Effector memory CD4-positive, alpha-beta T cell (primary cell): ENCODE measurements around the gene MCM7.

Source experiments
- DNase-seq, 3 donors: peaks; one replicate each; pipeline ENCODE4 v3.0.0-alpha.2; 2020
- H3K27ac ChIP-seq: 2 replicates; pipeline ENCODE4 v1.7.0; 2013; ENCODE audit warnings: mild to moderate bottlenecking, low read length, moderate library complexity; ENCODE audit not compliant: insufficient read depth, poor library complexity, severe bottlenecking
- H3K27me3 ChIP-seq: replicated peaks from 2 replicates; pipeline ENCODE4 v1.7.0; 2013; ENCODE audit warnings: mild to moderate bottlenecking, low read length; ENCODE audit not compliant: insufficient read depth, control insufficient read depth, poor library complexity, severe bottlenecking
- H3K36me3 ChIP-seq: 2 replicates; pipeline ENCODE4 v1.7.0; 2013; ENCODE audit warnings: mild to moderate bottlenecking, low read length, moderate library complexity; ENCODE audit not compliant: control insufficient read depth, insufficient read depth
- H3K4me1 ChIP-seq: 2 replicates; pipeline ENCODE4 v1.7.0; 2013; ENCODE audit warnings: low read length, mild to moderate bottlenecking; ENCODE audit not compliant: control insufficient read depth, insufficient read depth, poor library complexity, severe bottlenecking
- H3K4me3 ChIP-seq: 2 replicates; pipeline ENCODE4 v1.7.0; 2013; ENCODE audit warnings: low read length, low read depth, mild to moderate bottlenecking; ENCODE audit not compliant: insufficient read depth, poor library complexity, severe bottlenecking
- H3K9me3 ChIP-seq: 2 replicates; pipeline ENCODE4 v1.7.0; 2013; ENCODE audit warnings: mild to moderate bottlenecking, low read length, moderate library complexity; ENCODE audit not compliant: control insufficient read depth

Gene MCM7

GRCh38 chr7:100088095-100088620 is 13.0 kb downstream of the MCM7 start:
- H3K4me3 ChIP-seq = peak overlapping the region; percentile 71
- H3K36me3 ChIP-seq = peaks cover 29% of the 10 kb centered on the region
- H3K9me3 ChIP-seq = no peaks in the 10 kb centered on the region
- no peaks in the 10 kb centered on the region for H3K27me3 ChIP-seq
- H3K4me1 ChIP-seq = peaks cover 6% of the 10 kb centered on the region
- DNase-seq = no peak
- H3K27ac ChIP-seq = peak overlapping the region; percentile 78

GRCh38 chr7:100087055-100087750 is 14.0 kb downstream of the MCM7 start:
- Histone ChIP-seq H3K4me3 (no peak overlapping the region), H3K27ac (no peak overlapping the region), H3K27me3 (no peaks in the 10 kb centered on the region), H3K9me3 (no peaks in the 10 kb centered on the region), H3K36me3 (peaks cover 19% of the 10 kb centered on the region), H3K4me1 (peaks cover 13% of the 10 kb centered on the region)
- no peak for DNase-seq

GRCh38 chr7:100085515-100085914 is 15.7 kb downstream of the MCM7 start:
- no peak overlapping the region for H3K27ac ChIP-seq
- peaks cover 3% of the 10 kb centered on the region for H3K36me3 ChIP-seq
- H3K27me3 ChIP-seq = no peaks in the 10 kb centered on the region
- DNase-seq = no peak
- H3K9me3 ChIP-seq = no peaks in the 10 kb centered on the region
- no peak overlapping the region for H3K4me3 ChIP-seq
- peaks cover 18% of the 10 kb centered on the region for H3K4me1 ChIP-seq

GRCh38 chr7:100082978-100083377 is 18.2 kb downstream of the MCM7 start:
- peaks cover 10% of the 10 kb centered on the region for H3K36me3 ChIP-seq
- H3K4me1 ChIP-seq = peaks cover 14% of the 10 kb centered on the region
- H3K9me3 ChIP-seq = no peaks in the 10 kb centered on the region
- H3K27me3 ChIP-seq = no peaks in the 10 kb centered on the region
- no peak overlapping the region for H3K27ac ChIP-seq
- no peak for DNase-seq
- H3K4me3 ChIP-seq = no peak overlapping the region

- peak; percentile 94 to 97 (median 96) for DNase-seq
- Histone ChIP-seq H3K9me3 (no peaks in the 10 kb centered on the region), H3K4me3 (peak within 1 kb of the TSS; percentile 80), H3K27ac (peak within 1 kb of the TSS; percentile 83), H3K36me3 (peaks cover 16% of the 10 kb centered on the region), H3K4me1 (peaks cover 14% of the 10 kb centered on the region), H3K27me3 (no peaks in the 10 kb centered on the region)
Measured at GRCh38 chr7:100081535-100082102, 19.6 kb downstream of the MCM7 start, which contains the start of gene ZNF3. Gene ZNF3 (minus strand): TSS chr7:100081723. CDS start chr7:100077357, 4,366 bp downstream.

- H3K9me3 ChIP-seq = no peaks in the 10 kb centered on the region
- DNase-seq = no peak
- peaks cover 22% of the 10 kb centered on the region for H3K36me3 ChIP-seq
- H3K4me1 ChIP-seq = peaks cover 14% of the 10 kb centered on the region
- peak overlapping the region; percentile 83 for H3K27ac ChIP-seq
- H3K4me3 ChIP-seq = peak overlapping the region; percentile 80
- H3K27me3 ChIP-seq = no peaks in the 10 kb centered on the region
Measured at GRCh38 chr7:100080907-100081534, 20.2 kb downstream of the MCM7 start.

- Histone ChIP-seq H3K4me3 (no peak overlapping the region), H3K27me3 (no peaks in the 10 kb centered on the region), H3K4me1 (peaks cover 14% of the 10 kb centered on the region), H3K27ac (no peak overlapping the region), H3K36me3 (peaks cover 40% of the 10 kb centered on the region), H3K9me3 (no peaks in the 10 kb centered on the region)
- no peak for DNase-seq
Measured at GRCh38 chr7:100079024-100079560, 22.1 kb downstream of the MCM7 start.

- no peak overlapping the region for H3K4me3 ChIP-seq
- H3K36me3 ChIP-seq = peaks cover 59% of the 10 kb centered on the region
- no peaks in the 10 kb centered on the region for H3K27me3 ChIP-seq
- peaks cover 7% of the 10 kb centered on the region for H3K4me1 ChIP-seq
- peaks cover 3% of the 10 kb centered on the region for H3K9me3 ChIP-seq
- DNase-seq = no peak
- H3K27ac ChIP-seq = no peak overlapping the region
Measured at GRCh38 chr7:100077205-100077604, 24.0 kb downstream of the MCM7 start.

- Histone ChIP-seq H3K27ac (no peak overlapping the region), H3K27me3 (no peaks in the 10 kb centered on the region), H3K4me1 (peaks cover 2% of the 10 kb centered on the region), H3K4me3 (no peak overlapping the region), H3K9me3 (peaks cover 20% of the 10 kb centered on the region), H3K36me3 (peaks cover 77% of the 10 kb centered on the region)
- DNase-seq = no peak
Measured at GRCh38 chr7:100075418-100075817, 25.8 kb downstream of the MCM7 start.

GRCh38 chr7:100074841-100075240 is 26.4 kb downstream of the MCM7 start:
- Histone ChIP-seq H3K9me3 (peaks cover 20% of the 10 kb centered on the region), H3K4me1 (peaks cover 2% of the 10 kb centered on the region), H3K36me3 (peaks cover 81% of the 10 kb centered on the region), H3K4me3 (no peak overlapping the region), H3K27me3 (no peaks in the 10 kb centered on the region), H3K27ac (no peak overlapping the region)
- DNase-seq = no peak
